Activated CD8-positive, alpha-beta memory T cell treated with anti-CD3 and anti-CD28 coated beads for 36 hours (primary cell): Measurements from ENCODE around the gene CSKMT. TPM values are rescaled to one million over a fixed set of nuclear protein-coding genes. Genes with fewer than 3 reads are reported as not detected.
"Not testable (repeated sequence)": the region's sequence is repeated elsewhere in the genome, so short reads cannot be mapped to it uniquely, and the experiment has no call there.

Experiments
- CTCF ChIA-PET: fragments of 350-600 bp; sonication (Branson Sonifier 250); formaldehyde crosslinking; loops from one replicate; lab custom pipeline; 2021; ENCODE audit warnings: antibody characterized with exemption; lab: Charles Lee
- POLR2A ChIA-PET: fragments of 350-600 bp; sonication (Branson Sonifier 250); formaldehyde crosslinking; loops from one replicate; lab custom pipeline; 2021; ENCODE audit warnings: antibody characterized with exemption; lab: Charles Lee
- total RNA-seq, 2 experiments: library from RNA; stranded (reverse); gene quantifications; one replicate each; pipeline ENCODE4 v1.2.3, GENCODE V29; 2021

The CSKMT gene, protein sequence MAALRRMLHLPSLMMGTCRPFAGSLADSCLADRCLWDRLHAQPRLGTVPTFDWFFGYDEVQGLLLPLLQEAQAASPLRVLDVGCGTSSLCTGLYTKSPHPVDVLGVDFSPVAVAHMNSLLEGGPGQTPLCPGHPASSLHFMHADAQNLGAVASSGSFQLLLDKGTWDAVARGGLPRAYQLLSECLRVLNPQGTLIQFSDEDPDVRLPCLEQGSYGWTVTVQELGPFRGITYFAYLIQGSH
- total RNA-seq, result 10 to 100 TPM; 46.9 to 51.0 TPM

DNA sequence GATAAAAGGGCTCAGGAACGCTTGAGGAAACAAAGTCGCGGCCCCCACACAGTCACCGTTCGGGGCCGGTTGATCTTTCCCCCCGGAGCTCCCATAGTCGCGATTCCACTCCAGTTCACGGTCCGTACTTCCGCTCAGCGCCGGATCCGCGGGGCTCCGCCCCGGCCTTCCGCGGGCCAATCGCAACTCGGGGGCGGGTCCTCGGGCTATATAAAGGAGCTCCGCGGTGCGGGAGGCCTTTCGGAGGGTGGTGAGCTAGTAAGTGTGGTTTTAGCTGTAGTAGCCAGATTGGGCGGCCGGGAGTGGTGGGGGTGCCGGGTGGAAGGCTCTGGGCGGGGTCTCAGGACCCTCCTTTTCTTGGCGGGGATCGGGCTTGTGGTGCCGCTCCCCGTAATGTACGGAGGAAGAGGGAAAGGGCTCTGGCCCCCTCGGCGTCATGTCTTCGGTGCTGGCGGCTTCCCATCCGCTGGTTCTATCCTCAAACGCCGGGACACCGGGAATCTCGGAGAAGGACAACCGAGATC is at the start of gene CSKMT, which contains the start of gene C11orf98:
TSS of gene CSKMT (plus strand) at position 238 of the 524 bp plus-strand sequence. CDS start 568 bp downstream, outside the sequence.
TSS of gene C11orf98 (minus strand) at position 136 of the 524 bp plus-strand sequence. CDS start at position 95, 41 bp downstream.
- ChIA-PET CTCF (interaction anchor here (0.6 to 2.0 kb wide), 13 partner anchors 9 to 241 kb away, joined by 3 to 10 read pairs (median 4); partner anchors contain the start of genes B3GAT3, GANAB, INTS5 and TUT1), POLR2A (interaction anchor here (0.5 to 4.0 kb wide), 33 partner anchors 8 to 997 kb away, joined by 3 to 45 read pairs (median 5); partner anchors contain the start of genes B3GAT3, EEF1G, EML3 and GANAB)

DNA sequence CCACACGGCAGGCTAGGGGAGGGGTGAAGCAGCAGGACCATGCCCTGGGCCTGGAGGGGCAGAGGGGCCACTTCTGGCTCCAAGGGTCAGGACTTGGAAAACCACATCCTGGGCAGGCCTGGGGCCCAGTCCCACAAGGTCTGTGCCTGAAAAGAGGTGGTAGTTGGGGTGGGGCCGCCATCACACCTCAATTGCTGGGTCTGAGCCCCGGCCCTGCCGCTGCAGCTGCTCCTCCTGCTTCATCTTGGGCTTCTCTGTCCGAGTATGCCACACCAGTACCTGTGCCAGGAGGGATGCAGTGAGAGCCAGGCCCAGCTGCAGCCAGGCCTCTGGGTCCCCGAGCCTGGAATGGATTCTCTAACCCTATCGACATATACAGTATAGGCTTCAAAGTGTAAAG is 49.6 kb upstream of the CSKMT start:
- CTCF ChIA-PET, result interaction anchor here (0.6 to 1.6 kb wide), 3 partner anchors 27 to 172 kb away, joined by 3 read pairs; partner anchors contain the start of gene TMEM179B
- POLR2A ChIA-PET, result interaction anchor here (0.6 to 0.7 kb wide), 2 partner anchors 16 to 108 kb away, joined by 3 read pairs; no protein-coding TSS in a partner anchor

DNA sequence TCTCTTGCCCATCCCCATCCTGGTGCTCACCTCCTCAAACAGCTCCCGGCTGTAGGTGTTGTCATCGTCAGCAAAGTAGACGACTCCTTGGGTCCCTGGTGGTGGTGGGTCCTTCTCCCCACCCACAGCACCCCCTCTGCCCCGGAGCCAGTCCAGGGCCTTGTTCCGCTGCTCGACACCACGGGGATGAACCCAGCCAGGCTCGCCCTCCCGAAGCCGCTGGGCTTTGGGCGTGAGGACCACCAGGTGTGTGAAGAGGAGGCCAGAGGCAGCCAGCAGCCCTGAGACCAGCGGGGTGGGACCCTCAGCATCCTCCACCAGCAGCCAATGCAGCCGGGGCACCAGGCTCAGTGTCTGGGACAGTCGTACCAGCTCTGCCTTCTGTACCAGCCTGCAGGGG is 48.2 kb upstream of the CSKMT start:
- POLR2A ChIA-PET, result not testable (repeated sequence)
- CTCF ChIA-PET, result interaction anchor here (0.9 to 1.6 kb wide), 4 partner anchors 24 to 170 kb away, joined by 3 read pairs; partner anchors contain the start of genes C11orf98, CSKMT and TMEM179B

DNA sequence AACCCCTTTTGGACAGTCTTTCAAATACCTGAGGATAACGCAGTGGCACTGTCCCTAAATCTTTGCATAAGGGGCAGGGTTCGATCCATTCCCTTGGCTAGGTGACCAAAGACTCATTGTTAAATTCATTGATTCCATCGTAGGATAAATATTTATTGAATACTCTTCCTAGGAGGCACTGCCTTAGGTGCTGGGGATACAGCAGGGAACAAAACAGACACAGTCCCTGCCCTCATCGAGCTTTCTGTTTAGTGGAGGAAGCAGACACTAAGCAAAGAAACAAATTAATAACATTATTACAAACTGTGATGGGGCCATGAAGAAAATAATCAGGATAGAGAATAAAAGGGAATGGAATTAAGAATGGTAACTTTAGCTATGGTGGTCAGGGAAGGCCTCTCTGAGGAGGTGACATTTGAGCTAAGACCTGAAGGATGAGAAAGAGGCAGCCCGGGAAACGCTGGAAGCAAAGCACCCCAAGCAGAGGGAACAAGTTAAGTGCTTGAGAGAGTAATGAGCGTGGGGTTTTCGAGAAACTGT is 44.0 kb upstream of the CSKMT start:
- ChIA-PET POLR2A (interaction anchor here (0.6 to 2.1 kb wide), 13 partner anchors 8 to 263 kb away, joined by 3 to 13 read pairs (median 7); partner anchors contain the start of genes C11orf98, CSKMT, EML3 and GANAB), CTCF (interaction anchor here (1.0 to 2.4 kb wide), 6 partner anchors 8 to 51 kb away, joined by 3 to 10 read pairs (median 4); partner anchors contain the start of genes C11orf98, CSKMT, INTS5 and LBHD1)

DNA sequence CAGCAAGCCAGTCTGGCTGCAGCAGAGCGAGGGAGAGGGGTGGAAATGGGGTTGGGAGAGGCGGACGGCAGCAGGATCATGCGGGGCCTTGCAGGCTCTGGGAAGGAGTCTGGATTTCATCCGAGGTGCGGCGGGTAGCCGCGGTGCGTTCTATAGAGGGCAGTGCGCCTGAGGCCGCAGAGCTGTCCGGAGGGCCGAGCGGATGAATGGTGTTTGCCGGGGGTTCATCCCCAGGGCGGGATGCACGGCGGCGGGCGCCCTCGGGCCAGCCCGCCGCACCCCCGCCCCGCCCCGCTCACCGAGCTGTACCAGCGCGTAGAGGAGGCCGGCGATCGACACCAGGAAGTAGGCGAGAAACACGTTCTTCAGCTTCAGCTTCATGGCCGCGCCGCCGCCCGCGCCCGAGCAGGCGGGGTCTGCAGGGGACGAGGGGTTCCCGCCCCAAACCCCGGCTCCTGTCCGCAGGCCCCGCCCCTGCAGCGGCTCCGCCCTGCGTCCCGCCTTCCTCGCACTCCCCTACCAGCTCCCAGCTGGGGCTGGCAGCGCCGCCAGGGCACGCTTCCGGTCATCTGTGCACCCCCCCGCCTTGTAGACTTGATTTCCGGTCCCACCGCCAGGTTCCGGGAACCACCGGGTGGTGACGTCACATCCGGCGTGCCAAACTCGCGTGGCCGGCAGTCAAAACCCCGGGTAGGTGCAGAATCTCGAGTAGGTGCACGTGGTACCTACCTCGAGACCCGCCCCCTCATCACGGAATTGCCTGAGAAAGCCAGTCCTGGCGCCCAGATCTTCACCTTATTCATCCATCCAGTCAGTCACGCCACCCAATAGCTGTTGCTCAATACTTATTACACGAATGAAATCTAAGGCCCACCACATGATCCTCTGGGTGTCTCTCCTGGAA is 43.3 kb upstream of the CSKMT start, which contains the start of gene B3GAT3:
TSS of gene B3GAT3 (minus strand) at position 420 of the 904 bp plus-strand sequence. CDS start at position 381, 39 bp downstream.
- POLR2A ChIA-PET, result interaction anchor here (0.6 to 2.1 kb wide), 19 partner anchors 9 to 167 kb away, joined by 3 to 13 read pairs (median 5); partner anchors contain the start of genes C11orf98, CSKMT, EEF1G and EML3
- CTCF ChIA-PET, result interaction anchor here (0.6 to 2.4 kb wide), 9 partner anchors 8 to 72 kb away, joined by 3 to 10 read pairs (median 5); partner anchors contain the start of genes C11orf98, CSKMT, INTS5 and LBHD1

DNA sequence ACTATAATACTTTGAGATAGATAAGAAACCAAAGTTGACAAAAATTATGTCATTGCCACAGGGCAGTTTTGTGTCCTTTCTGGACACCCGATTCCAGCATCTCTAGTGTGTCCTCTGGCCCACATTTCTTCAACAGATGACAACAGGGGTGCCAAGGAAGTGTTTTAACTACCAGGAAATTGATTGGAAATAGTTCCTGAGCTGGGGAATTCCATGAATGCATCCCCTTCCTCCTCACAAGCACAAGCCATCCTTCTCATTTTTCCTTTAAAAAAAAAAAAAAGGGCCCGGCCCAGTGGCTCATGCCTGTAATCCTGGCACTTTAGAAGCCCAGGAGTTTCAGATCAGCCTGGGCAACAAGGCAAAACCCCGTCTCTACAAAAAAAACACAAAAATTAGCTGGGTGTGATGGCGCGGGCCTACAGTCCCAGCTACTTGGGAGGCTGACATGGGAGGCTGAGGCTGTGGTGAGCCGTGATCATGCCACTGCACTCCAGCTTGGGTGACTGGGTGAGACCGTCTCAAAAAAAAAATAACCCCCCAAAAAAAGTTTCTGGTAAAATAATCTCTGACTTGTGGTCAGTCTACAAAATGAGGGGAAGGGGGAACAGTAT is 42.5 kb upstream of the CSKMT start:
- ChIA-PET CTCF (interaction anchor here (0.6 to 2.4 kb wide), 7 partner anchors 9 to 239 kb away, joined by 3 to 10 read pairs (median 5); partner anchors contain the start of genes ROM1 and TUT1), POLR2A (interaction anchor here (0.7 to 2.1 kb wide), 12 partner anchors 9 to 166 kb away, joined by 3 to 13 read pairs (median 4); partner anchors contain the start of genes C11orf98, CSKMT, EEF1G and EML3)

DNA sequence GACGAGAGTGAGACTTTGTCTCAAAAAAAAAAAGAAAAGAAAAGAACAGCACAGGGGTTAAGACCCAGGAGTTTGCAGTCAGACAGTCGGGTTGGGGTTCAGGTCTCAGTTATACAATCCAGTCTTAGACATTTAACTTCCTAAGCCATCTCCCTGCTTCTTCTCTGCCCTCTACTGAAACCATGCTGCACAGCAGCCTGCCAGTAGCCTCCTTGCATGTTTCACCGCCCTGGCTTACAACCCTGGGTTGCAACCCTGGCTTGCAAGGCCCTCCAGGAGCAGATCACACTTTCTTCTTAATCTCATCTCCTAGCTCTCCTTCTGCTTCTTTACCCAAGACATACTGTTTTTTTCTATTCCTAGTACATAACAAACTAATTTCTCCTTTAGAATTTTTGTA is 37.4 kb upstream of the CSKMT start:
- CTCF ChIA-PET, result interaction anchor here (1.0 kb wide), 1 partner anchor 17 kb away, joined by 3 read pairs; no protein-coding TSS in a partner anchor
- POLR2A ChIA-PET, result no interaction called here

DNA sequence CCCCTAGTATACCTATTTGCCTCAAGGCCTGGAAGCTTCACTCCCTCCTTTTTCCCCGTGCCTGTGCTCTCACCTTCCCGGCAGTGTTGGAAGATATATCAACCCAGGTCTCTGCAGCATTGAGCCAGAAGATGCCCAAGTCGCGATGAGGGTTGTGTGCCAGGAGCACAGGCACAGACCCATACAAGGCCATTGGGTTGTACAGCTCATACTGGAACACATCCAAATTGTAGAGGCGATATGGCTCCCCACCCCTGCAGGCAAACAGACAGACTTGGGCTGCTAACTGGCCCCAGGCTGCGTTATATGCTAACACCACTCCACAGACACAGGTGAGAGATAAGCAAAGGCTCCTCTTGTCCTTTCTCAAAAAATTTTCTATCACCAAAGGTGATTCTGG is 32.6 kb upstream of the CSKMT start:
- ChIA-PET POLR2A (no interaction called here), CTCF (interaction anchor here (2.5 kb wide), 1 partner anchor 9 kb away, joined by 10 read pairs; no protein-coding TSS in a partner anchor)

DNA sequence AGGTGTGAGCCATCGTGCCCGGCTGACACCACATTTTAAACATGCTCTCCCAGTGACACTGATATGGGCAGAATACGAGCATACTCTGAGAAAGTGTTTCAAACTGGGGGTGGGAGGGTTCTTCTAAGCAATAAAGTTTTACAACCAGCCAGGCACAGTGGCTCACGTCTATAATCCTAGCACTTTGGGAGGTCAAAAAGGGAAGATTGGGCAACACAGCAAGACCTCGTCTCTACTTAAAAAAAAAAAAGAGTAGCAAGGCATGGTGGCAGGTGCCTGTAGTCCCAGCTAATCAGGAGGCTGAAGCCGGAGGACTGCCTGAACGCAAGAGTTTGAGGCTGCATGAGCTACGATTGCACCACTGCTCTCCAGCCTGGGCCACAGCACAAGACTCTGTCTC is 20.9 kb upstream of the CSKMT start:
- CTCF ChIA-PET, result interaction anchor here (0.8 to 3.2 kb wide), 2 partner anchors 21 to 29 kb away, joined by 3 to 9 read pairs; partner anchors contain the start of genes C11orf98 and CSKMT
- POLR2A ChIA-PET, result interaction anchor here (0.7 to 3.3 kb wide), 3 partner anchors 21 to 27 kb away, joined by 4 to 24 read pairs (median 4); partner anchors contain the start of genes C11orf98, CSKMT, LBHD1 and UQCC3

DNA sequence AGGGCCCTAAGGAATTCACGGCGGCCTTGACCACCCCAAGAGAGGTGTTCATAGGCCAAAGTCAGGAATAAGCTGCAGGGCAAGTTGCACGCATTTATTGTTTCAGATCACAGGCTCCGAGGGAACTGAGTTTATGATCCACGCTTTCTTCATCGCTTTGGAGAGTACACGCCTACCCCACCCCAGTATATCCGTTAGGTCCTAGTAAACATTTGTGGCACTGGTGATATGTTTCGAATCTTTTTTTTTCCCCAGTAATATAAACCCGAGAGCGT is 19.5 kb upstream of the CSKMT start:
- CTCF ChIA-PET, result interaction anchor here (0.8 to 3.2 kb wide), 7 partner anchors 11 to 221 kb away, joined by 3 to 9 read pairs (median 3); partner anchors contain the start of genes C11orf98, CSKMT, EML3 and TUT1
- POLR2A ChIA-PET, result interaction anchor here (0.8 to 5.1 kb wide), 6 partner anchors 12 to 54 kb away, joined by 3 to 45 read pairs (median 6); partner anchors contain the start of genes C11orf98, CSKMT, LBHD1 and TUT1

DNA sequence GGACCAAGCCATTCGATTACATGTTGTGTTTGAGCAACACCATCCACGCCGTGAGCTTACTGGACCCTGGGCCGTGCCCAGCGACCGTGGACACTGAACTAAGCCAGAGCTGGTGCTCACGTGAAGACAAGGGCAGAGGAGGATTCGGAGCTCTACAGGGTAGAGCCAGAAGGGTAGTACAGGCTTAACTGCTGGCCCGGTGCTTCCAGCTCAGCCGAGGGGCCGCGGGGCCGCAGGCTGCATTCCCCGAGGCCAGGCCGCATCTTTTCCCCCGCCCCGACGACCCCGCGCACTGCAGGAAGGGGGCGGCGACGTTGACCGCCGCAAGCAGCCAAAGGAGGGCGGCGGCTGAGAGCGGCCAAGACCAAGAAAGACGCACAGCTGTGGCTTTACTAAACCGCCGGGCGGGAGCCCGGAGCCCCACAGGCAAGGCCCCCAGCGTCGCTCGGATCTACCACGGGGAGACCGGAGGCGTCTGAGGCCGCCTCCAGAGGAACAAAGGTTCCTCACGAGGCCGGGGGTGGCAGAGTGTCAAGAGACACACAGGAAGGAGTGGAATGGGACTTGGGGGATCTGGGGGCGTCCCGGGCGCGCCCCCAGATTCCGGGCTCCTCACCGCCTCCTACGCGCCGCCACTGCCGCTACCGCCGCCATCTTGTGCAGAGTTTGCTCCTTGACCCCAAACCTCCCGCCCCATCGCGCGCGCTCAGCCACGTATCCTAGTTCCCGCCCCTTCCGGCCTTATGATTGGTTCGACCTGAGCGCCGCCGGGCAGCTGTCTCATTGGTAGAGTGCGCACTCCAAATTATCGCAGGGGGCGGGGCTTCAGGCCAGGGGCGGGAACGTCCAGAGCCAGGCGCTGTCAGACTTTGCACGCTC is 18.9 kb upstream of the CSKMT start, which contains the start of gene GANAB:
TSS of gene GANAB (minus strand) at position 668 of the 879 bp plus-strand sequence. CDS start at position 654, 14 bp downstream.
- ChIA-PET POLR2A (interaction anchor here (0.5 to 5.1 kb wide), 11 partner anchors 11 to 141 kb away, joined by 3 to 45 read pairs (median 4); partner anchors contain the start of genes B3GAT3, C11orf98, CSKMT and LBHD1), CTCF (interaction anchor here (0.8 to 3.2 kb wide), 7 partner anchors 11 to 221 kb away, joined by 3 to 9 read pairs (median 3); partner anchors contain the start of genes C11orf98, CSKMT, EML3 and TUT1)

DNA sequence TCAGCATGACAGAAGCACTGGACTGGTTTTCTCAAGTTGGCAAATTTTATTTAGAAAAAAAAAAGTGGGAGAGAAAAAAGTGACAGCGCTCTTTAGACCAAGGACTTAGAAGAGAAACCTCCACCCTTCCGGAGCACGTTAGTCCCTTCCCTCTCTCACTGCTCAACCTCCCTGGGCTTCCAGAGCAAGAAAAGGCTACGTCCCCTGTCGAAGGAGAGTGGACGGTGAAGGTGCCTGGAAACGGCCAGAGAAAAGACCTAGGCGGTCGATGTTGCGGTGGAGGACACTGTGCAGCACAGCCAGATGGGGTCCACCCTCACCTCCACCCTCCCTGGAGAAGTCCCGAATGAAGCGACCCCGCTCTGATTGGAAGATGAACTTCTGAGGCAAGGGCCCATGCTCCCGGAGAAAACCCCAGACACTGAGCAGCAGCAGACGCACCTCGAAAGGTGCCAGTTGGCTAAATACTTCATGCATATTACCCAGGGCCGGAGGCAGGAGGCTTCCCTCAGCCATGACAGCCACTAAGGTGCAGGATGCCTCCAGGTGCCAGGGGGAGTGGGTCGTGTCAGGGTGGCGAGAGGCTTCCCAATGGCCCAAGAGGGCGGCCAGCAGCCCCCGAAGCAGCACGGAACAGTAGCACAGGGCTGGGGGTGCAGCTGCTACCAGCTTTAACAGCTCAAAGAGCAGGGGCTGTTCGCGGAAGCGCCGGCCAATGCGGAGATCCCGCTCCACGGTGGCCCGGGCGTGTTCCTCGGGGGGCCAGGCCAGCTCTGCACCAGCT is 18.1 kb upstream of the CSKMT start:
- POLR2A ChIA-PET, result interaction anchor here (0.6 to 5.1 kb wide), 7 partner anchors 19 to 141 kb away, joined by 3 to 45 read pairs (median 6); partner anchors contain the start of genes B3GAT3, C11orf98, CSKMT and LBHD1

DNA sequence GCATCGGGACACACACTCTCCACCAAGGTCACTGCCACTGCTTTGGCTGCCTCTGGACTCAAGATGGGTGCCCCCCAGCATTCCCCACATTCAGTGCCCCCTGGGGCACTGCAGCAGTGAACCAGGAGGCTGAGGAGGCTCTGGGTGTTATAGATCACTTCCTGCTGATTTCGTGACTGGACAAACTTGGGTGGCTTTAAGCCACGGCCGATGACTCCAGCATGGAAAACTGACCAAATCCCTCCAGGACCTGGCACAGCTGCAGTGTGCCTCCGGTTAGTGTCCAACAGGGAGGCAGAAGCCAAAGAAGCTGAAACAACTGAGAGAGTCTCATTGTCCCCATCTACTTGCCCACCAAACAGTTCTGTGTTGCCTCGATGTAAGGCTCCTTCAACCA is 17.5 kb upstream of the CSKMT start:
- POLR2A ChIA-PET, result interaction anchor here (5.1 kb wide), 1 partner anchor 18 kb away, joined by 45 read pairs; the partner anchor contains the start of genes C11orf98 and CSKMT
- CTCF ChIA-PET, result interaction anchor here (0.9 to 2.1 kb wide), 2 partner anchors 10 to 36 kb away, joined by 3 to 6 read pairs; no protein-coding TSS in a partner anchor

More for the DNA sequence above, 18.1 kb upstream of the CSKMT start:
- CTCF ChIA-PET, result interaction anchor here (3.2 kb wide), 1 partner anchor 18 kb away, joined by 9 read pairs; the partner anchor contains the start of genes C11orf98 and CSKMT
